ENCODE measurements around the gene IMP3. TPM values are rescaled to one million over a fixed set of nuclear protein-coding genes. Genes with fewer than 3 reads are reported as not detected.

IMP3 gene
- total and polyA plus RNA-seq, 11 donors, result 37.1 to 151 (median 44.5) TPM

- ATAC-seq, result peak; percentile 11 to 35 (median 25)
- intact Hi-C loops (cut with DNase I), result loop anchor here in 5 of 10 donors (2.0 to 10.0 kb wide), 5 partner anchors 20 to 282 kb away; partner anchors contain the start of genes SIN3A (in 2 of the 5) and MAN2C1 (in 1 of the 5)
- peaks cover 8 to 52% (median 45%) of the 10 kb centered on the region in 12 donors for H3K4me1 ChIP-seq
Observed at GRCh38 chr15:75646944-75647364, 6.9 kb upstream of the IMP3 start.

GRCh38 chr15:75646112-75646943 lies 6.3 kb upstream of the IMP3 start:
- Histone ChIP-seq H3K36me3 (peaks cover 0 to 16% (median 0%) of the 10 kb centered on the region in 9 donors), H3K27ac (peak overlapping the region; percentile 83 to 99 (median 96)), H3K27me3 (no peaks in the 10 kb centered on the region), H3K4me1 (peaks cover 8 to 47% (median 39%) of the 10 kb centered on the region in 12 donors), H3K9me3 (no peaks in the 10 kb centered on the region), H3K4me3 (peak overlapping the region; percentile 63 to 97 (median 86))
- no peak for DNase-seq
- ATAC-seq, result no peak
- TF ChIP-seq CTCF (IDR thresholded peaks at IDR 0.05), result no peak
- TF ChIP-seq POLR2A (IDR thresholded peaks at IDR 0.05), result no peak
- 42 to 51% (median 44%) methylated on average over 5 of the region's 5 CpGs for WGBS, 4 donors
- intact Hi-C loops (cut with DNase I), result loop anchor here in 5 of 10 donors (2.0 to 10.0 kb wide), 5 partner anchors 20 to 282 kb away; partner anchors contain the start of genes SIN3A (in 2 of the 5) and MAN2C1 (in 1 of the 5)

More at GRCh38 chr15:75646944-75647364, 6.9 kb upstream of the IMP3 start:
- Histone ChIP-seq H3K27ac (peak overlapping the region; percentile 83 to 99 (median 96)), H3K27me3 (no peaks in the 10 kb centered on the region), H3K36me3 (peaks cover 0 to 16% (median 0%) of the 10 kb centered on the region in 9 donors), H3K9me3 (no peaks in the 10 kb centered on the region), H3K4me3 (peak overlapping the region; percentile 63 to 97 (median 86))
- TF ChIP-seq CTCF (IDR thresholded peaks at IDR 0.05) (no peak), POLR2A (IDR thresholded peaks at IDR 0.05) (no peak)
- peak in 3 of 5 donors; percentile 58 to 80 (median 66) for DNase-seq
- WGBS, 4 donors, result 0 to 1% (median 1%) methylated on average over 22 to 26 of the region's 26 CpGs

- Histone ChIP-seq H3K36me3 (no peaks in the 10 kb centered on the region), H3K9me3 (no peaks in the 10 kb centered on the region), H3K4me3 (no peak overlapping the region), H3K27ac (no peak overlapping the region), H3K27me3 (no peaks in the 10 kb centered on the region), H3K4me1 (peaks cover 0 to 37% (median 25%) of the 10 kb centered on the region in 12 donors)
- TF ChIP-seq CTCF (IDR thresholded peaks at IDR 0.05), result no peak
- no peak for TF ChIP-seq POLR2A (IDR thresholded peaks at IDR 0.05)
- intact Hi-C loops (cut with DNase I), result loop anchor here in 4 of 10 donors (5.0 to 10.0 kb wide), 3 partner anchors 190 to 280 kb away; partner anchors contain the start of genes SIN3A (in 3 of the 4) and MAN2C1 (in 1 of the 4)
- DNase-seq, result no peak
- WGBS, 4 donors, result 72 to 83% (median 83%) methylated on average over 2 of the region's 2 CpGs
- ATAC-seq, result no peak
Observed at GRCh38 chr15:75644376-75644775, 4.4 kb upstream of the IMP3 start.

GRCh38 chr15:75641603-75642002 lies 1.6 kb upstream of the IMP3 start:
- Histone ChIP-seq H3K4me3 (no peak overlapping the region), H3K36me3 (peaks cover 0 to 12% (median 0%) of the 10 kb centered on the region in 9 donors), H3K4me1 (peaks cover 9 to 52% (median 38%) of the 10 kb centered on the region in 12 donors), H3K27me3 (no peaks in the 10 kb centered on the region), H3K27ac (no peak overlapping the region), H3K9me3 (no peaks in the 10 kb centered on the region)
- intact Hi-C loops (cut with DNase I), result loop anchor here in 4 of 10 donors (5.0 to 10.0 kb wide), 3 partner anchors 187 to 277 kb away; partner anchors contain the start of genes SIN3A (in 3 of the 4) and MAN2C1 (in 1 of the 4)
- DNase-seq (no peak), ATAC-seq (no peak)
- TF ChIP-seq CTCF (IDR thresholded peaks at IDR 0.05), result no peak
- no peak for TF ChIP-seq POLR2A (IDR thresholded peaks at IDR 0.05)
- WGBS, 4 donors, result 78 to 89% (median 81%) methylated on average over 5 of the region's 5 CpGs
